IMR-90 (cell line): ENCODE data around the gene CCNI2. TPM values are rescaled to one million over a fixed set of nuclear protein-coding genes. Genes with fewer than 3 reads are reported as not detected.

Experiments
- ATAC-seq: fragments of 200-7000 bp; cut with Tn5 transposase; 2 replicates; pipeline ENCODE4 v1.9.1; 2020; ENCODE audit warnings: low read depth, mild to moderate bottlenecking, moderate library complexity
- BruUV-seq: library from RNA; stranded (reverse); fragments of 400-500 nt; replicated peaks from 2 replicates; lab custom pipeline; 2021; lab: Mats Ljungman, UMichigan
- CTCF ChIA-PET: fragments of 300-600 bp; formaldehyde crosslinking; extraction: SDS; loops from one replicate; lab custom pipeline; 2021; ENCODE audit warnings: antibody characterized with exemption; lab: Yijun Ruan, JAX
- POLR2A ChIA-PET: fragments of 300-600 bp; sonication (Branson Sonifier 250); formaldehyde crosslinking; loops from one replicate; lab custom pipeline; 2022; ENCODE audit warnings: antibody characterized with exemption; ENCODE audit not compliant: unreplicated experiment; lab: Charles Lee
- DNase-seq: peaks from one replicate; pipeline ENCODE4 v3.0.0; 2013
- H2AFZ ChIP-seq: replicated peaks from 2 replicates; pipeline ENCODE3; 2013; ENCODE audit warnings: low read length, mild to moderate bottlenecking; ENCODE audit not compliant: poor library complexity
- H2AK5ac ChIP-seq: 2 replicates; pipeline ENCODE4 v1.6.1; 2013; ENCODE audit warnings: low read depth, low read length, inconsistent platforms
- H2AK9ac ChIP-seq: replicated peaks from 2 replicates; pipeline ENCODE3; 2013; ENCODE audit warnings: mild to moderate bottlenecking, low read depth, low read length, moderate library complexity; ENCODE audit not compliant: poor library complexity
- H2BK120ac ChIP-seq: 2 replicates; pipeline ENCODE4 v1.6.1; 2013; ENCODE audit warnings: low read depth, low read length, inconsistent platforms
- H2BK15ac ChIP-seq: 3 replicates; pipeline ENCODE4 v1.6.1; 2013; ENCODE audit warnings: low read depth, low read length, inconsistent platforms
- H2BK20ac ChIP-seq: 2 replicates; pipeline ENCODE4 v1.6.1; 2013; ENCODE audit warnings: low read depth, mild to moderate bottlenecking, inconsistent platforms, low read length, moderate library complexity
- H2BK5ac ChIP-seq: 2 replicates; pipeline ENCODE4 v1.6.1; 2013; ENCODE audit warnings: mild to moderate bottlenecking, low read depth, low read length, inconsistent platforms; ENCODE audit not compliant: poor library complexity, severe bottlenecking
- H3K14ac ChIP-seq: replicated peaks from 2 replicates; pipeline ENCODE4 v1.6.1; 2013; ENCODE audit warnings: low read depth, low read length, inconsistent platforms
- H3K18ac ChIP-seq: 2 replicates; pipeline ENCODE4 v1.6.1; 2013; ENCODE audit warnings: low read depth, low read length, control low read depth
- H3K23ac ChIP-seq: 2 replicates; pipeline ENCODE4 v1.6.1; 2013; ENCODE audit warnings: low read depth, low read length, inconsistent platforms
- H3K27ac ChIP-seq: 2 replicates; pipeline ENCODE4 v1.5.1; 2013; ENCODE audit warnings: mild to moderate bottlenecking, control low read depth, low read length; ENCODE audit not compliant: insufficient read depth
- H3K27me3 ChIP-seq: 2 replicates; pipeline ENCODE4 v1.6.1; 2013; ENCODE audit warnings: low read length; ENCODE audit not compliant: control insufficient read depth, insufficient read depth
- H3K36me3 ChIP-seq: 2 replicates; pipeline ENCODE4 v1.6.1; 2013; ENCODE audit warnings: low read length, mixed read lengths; ENCODE audit not compliant: control insufficient read depth, insufficient read depth
- H3K4ac ChIP-seq: 2 replicates; pipeline ENCODE4 v1.6.1; 2013; ENCODE audit warnings: low read depth, low read length, inconsistent platforms
- H3K4me1 ChIP-seq: 2 replicates; pipeline ENCODE4 v1.6.1; 2013; ENCODE audit warnings: low read length, mixed read lengths; ENCODE audit not compliant: control insufficient read depth, insufficient read depth
- H3K4me2 ChIP-seq: 2 replicates; pipeline ENCODE4 v1.6.1; 2013; ENCODE audit warnings: low read depth, mild to moderate bottlenecking, control low read depth, low read length, moderate library complexity
- H3K4me3 ChIP-seq: 2 replicates; pipeline ENCODE4 v1.5.1; 2013; ENCODE audit warnings: low read depth, mild to moderate bottlenecking, control low read depth, low read length, moderate library complexity; ENCODE audit not compliant: insufficient read depth
- H3K56ac ChIP-seq: 2 replicates; pipeline ENCODE4 v1.6.1; 2013; ENCODE audit warnings: low read length, inconsistent platforms; ENCODE audit not compliant: insufficient read depth; ENCODE audit errors: extremely low read depth
- H3K79me1 ChIP-seq, 2 experiments: 2 replicates each; pipeline ENCODE4 v1.6.1; 2013; ENCODE audit warnings: low read length in 2 of 2, inconsistent platforms in 1 of 2, low read depth in 1 of 2
- H3K9ac ChIP-seq: 2 replicates; pipeline ENCODE4 v1.6.1; 2013; ENCODE audit warnings: low read depth, low read length, control low read depth
- H3K9me1 ChIP-seq: 2 replicates; pipeline ENCODE4 v1.6.1; 2013; ENCODE audit warnings: low read length, inconsistent platforms; ENCODE audit not compliant: insufficient read depth
- H3K9me3 ChIP-seq: 2 replicates; pipeline ENCODE4 v1.6.1; 2013; ENCODE audit warnings: low read length; ENCODE audit not compliant: control insufficient read depth, insufficient read depth
- H4K20me1 ChIP-seq: 2 replicates; pipeline ENCODE4 v1.6.1; 2013; ENCODE audit warnings: low read length, inconsistent platforms; ENCODE audit not compliant: insufficient read depth
- H4K5ac ChIP-seq: 2 replicates; pipeline ENCODE4 v1.6.1; 2013; ENCODE audit warnings: mild to moderate bottlenecking, low read depth, low read length, control low read depth
- H4K8ac ChIP-seq, 2 experiments: 2 replicates each; pipeline ENCODE4 v1.6.1; 2013; ENCODE audit warnings: low read depth in 2 of 2, low read length in 2 of 2, control low read depth in 1 of 2, inconsistent platforms in 1 of 2
- H4K91ac ChIP-seq: 2 replicates; pipeline ENCODE4 v1.6.1; 2013; ENCODE audit warnings: low read depth, low read length, inconsistent platforms; ENCODE audit not compliant: insufficient read depth
- MXI1 ChIP-seq: IDR thresholded peaks from 2 replicates; pipeline ENCODE4 v1.6.1; 2012; ENCODE audit warnings: low read depth, mild to moderate bottlenecking, low read length, moderate library complexity, borderline replicate concordance
- WGBS, 2 experiments: methylation state at CpG; one replicate each; pipeline versions ENCODE4 v1.1.5 to v1.1.7; 2013; ENCODE audit warnings: missing lambda C conversion rate in 2 of 2; ENCODE audit not compliant: insufficient read length in 1 of 2; ENCODE audit errors: extremely low coverage in 2 of 2; 5-methylcytosine and 5-hydroxymethylcytosine counted together
- dilution Hi-C: fragments of 300-500 bp; cut with HindIII; formaldehyde crosslinking; loops from one replicate; pipeline ENCODE4 v1.14.3; 2018; ENCODE audit warnings: low sequenced_read_pairs; ENCODE audit not compliant: unreplicated experiment
- in situ Hi-C: fragments of 300-500 bp; cut with MboI; formaldehyde crosslinking; loops from 3 replicates; pipeline ENCODE4 v1.14.3; 2019; ENCODE audit warnings: low sequenced_read_pairs, inconsistent platforms, mixed read lengths
- intact Hi-C: fragments of 100-400 bp; cut with micrococcal nuclease; formaldehyde crosslinking; loops from 2 replicates; pipeline ENCODE4 v1.10.0; 2022
- polyA plus RNA-seq, 3 experiments: library from polyadenylated mRNA; depleted of rRNA; stranded (reverse); fragments of >200 nt; gene quantifications; 2 replicates each; pipeline ENCODE4 v1.2.3, GENCODE V29; 2012; ENCODE audit warnings: low replicate concordance in 1 of 3
- total RNA-seq: library from RNA; depleted of rRNA; stranded (reverse); fragments of >200 nt; gene quantifications from 2 replicates; pipeline ENCODE4 v1.2.3, GENCODE V29; 2012
- TF ChIP-seq, protein P1 (sequence below): fragments of 150-350 bp; IDR thresholded peaks from 2 replicates; pipeline ENCODE4 v1.6.1; 2017; ENCODE audit warnings: mild to moderate bottlenecking, antibody characterized with exemption, low read length, low read depth

Gene CCNI2
- total and polyA plus RNA-seq, 2 of the 4 experiments (the other 2 are of a cell fraction) = not detected

DNA sequence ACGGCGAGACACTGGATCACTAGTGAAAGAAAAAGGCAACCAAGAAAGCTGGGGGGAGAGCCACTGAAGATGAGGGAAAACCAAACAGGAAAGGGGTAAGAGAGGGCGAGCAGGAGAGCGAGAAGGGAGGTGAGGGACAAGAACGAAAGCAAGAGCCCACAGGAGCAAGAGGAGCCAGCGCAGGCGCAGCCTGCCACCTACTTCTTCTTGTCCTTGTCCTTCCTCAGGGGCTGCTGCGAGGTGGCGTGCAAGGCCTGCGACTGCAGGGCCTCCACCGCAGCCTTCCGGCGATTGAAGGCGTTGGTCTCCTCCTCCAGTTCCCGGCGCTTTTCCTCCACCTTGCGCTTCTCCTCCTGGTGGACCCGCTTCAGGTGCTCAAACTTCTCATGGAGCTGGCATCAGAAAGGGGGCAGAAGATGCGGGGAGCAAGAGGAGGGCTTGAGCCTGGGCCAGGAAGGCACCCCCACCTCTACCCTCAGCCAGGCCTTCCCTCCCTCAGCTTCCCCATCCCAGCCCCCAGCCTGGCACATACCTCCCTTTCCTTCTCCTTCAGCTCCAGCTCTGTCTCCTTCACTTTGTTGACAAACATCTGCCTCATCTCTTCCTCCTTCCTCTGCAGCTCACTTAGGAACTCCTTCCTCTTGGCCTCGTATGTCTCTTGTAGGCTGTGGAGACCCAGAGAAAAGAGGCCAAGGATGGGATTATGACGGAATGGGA lies 13.5 kb downstream of the CCNI2 start:
- CTCF ChIA-PET = no interaction called here
- Histone ChIP-seq H3K4me3 (no peak overlapping the region), H3K9ac (no peak overlapping the region), H3K9me3 (no peaks in the 10 kb centered on the region), H3K4ac (no peak overlapping the region), H3K36me3 (peaks cover 56% of the 10 kb centered on the region), H3K4me1 (no peaks in the 10 kb centered on the region), H2AK9ac (no peak overlapping the region), H2AK5ac (no peak overlapping the region), H4K8ac (no peak overlapping the region), H2BK5ac (no peak overlapping the region), H4K20me1 (no peaks in the 10 kb centered on the region; the same call in 1 of the 2 replicates), H2AFZ (no peak overlapping the region), H3K4me2 (no peak overlapping the region), H3K18ac (no peak overlapping the region), H4K91ac (no peak overlapping the region), H2BK15ac (no peak overlapping the region), H3K14ac (no peak overlapping the region), H2BK120ac (no peak overlapping the region), H2BK20ac (no peak overlapping the region), H3K27me3 (no peaks in the 10 kb centered on the region), H3K23ac (no peak overlapping the region), H3K27ac (no peak overlapping the region), H3K79me1 (peaks cover 0 to 11% of the 10 kb centered on the region in 2 experiments; a peak in 3 of 4 replicates), H3K9me1 (no peaks in the 10 kb centered on the region), H3K56ac (no peak overlapping the region), H4K5ac (no peak overlapping the region)
- POLR2A ChIA-PET = no interaction called here
- BruUV-seq = no TSS peak
- DNase-seq (no peak), ATAC-seq (no peak)
- intact Hi-C loops = no loop called here
- dilution Hi-C loops = no loop called here
- in situ Hi-C loops = no loop called here
- 94% methylated on average over 7 of the region's 21 CpGs; no CpG with 5 or more reads in 1 of the 2 experiments for WGBS, 2 experiments
- TF ChIP-seq MXI1 = no peak
- TF ChIP-seq, protein P1, sequence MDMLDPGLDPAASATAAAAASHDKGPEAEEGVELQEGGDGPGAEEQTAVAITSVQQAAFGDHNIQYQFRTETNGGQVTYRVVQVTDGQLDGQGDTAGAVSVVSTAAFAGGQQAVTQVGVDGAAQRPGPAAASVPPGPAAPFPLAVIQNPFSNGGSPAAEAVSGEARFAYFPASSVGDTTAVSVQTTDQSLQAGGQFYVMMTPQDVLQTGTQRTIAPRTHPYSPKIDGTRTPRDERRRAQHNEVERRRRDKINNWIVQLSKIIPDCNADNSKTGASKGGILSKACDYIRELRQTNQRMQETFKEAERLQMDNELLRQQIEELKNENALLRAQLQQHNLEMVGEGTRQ = no peak
